HG02870 (cell line): ENCODE measurements around the gene ZSWIM5.
A peak's percentile ranks its signal among the peaks of the same experiment; 100 is the strongest.
"Not testable (repeated sequence)": the region's sequence is repeated elsewhere in the genome, so short reads cannot be mapped to it uniquely, and the experiment has no call there.

Experiments
- ATAC-seq: cut with Tn5 transposase; IDR thresholded peaks from one replicate; pipeline ENCODE4 v1.9.1; 2021; ENCODE audit warnings: mild to moderate bottlenecking, moderate library complexity; ENCODE audit not compliant: unreplicated experiment

Gene ZSWIM5

DNA sequence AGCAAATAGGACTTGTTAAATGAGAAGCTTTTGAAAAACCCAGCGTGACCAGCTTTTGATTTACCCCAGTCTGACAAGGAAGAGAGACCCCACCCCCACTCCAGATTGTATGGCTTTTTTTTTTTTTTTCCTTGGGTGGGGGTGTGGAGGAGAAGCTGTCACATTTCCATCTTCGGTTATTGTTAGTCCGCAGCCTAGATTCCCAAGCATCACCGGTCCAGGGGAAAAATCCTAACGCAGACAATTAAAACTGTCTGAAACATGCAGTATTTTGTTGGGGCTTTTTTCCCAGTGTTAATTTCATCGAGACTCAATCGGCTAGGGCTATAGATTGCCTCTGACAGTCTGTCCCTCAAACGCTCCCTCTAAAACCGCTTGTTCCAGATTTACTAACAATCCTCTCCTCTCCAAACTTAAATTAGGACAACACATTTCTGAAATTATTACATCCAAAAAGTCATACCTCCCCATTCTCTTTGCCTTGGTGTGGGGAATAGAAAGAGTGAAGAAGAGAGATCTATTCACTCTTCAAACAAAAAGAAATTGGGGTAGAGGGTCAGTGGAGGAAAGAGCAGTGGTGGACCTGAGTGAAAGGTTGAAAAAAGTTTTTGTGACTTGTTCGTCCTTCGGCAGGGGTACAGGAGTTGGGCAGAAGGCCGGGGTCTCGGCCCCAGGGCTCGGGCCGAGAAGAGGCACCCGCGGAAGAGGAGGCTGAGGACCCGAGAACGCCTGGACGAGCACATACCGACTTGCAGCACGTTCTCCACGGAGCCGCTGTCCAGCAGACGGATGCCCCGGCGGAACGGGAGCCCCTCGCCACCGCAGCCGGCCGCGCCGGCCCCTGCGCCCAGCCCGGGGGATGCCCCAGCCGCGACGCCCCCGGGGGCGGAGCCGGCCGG lies 1.1 kb downstream of the ZSWIM5 start:
- ATAC-seq: peak; percentile 7

- ATAC-seq: no peak
Measured at GRCh38 chr1:45200906-45201500, 5.4 kb downstream of the ZSWIM5 start.

- ATAC-seq: no peak
Measured at GRCh38 chr1:45200435-45200834, 6.0 kb downstream of the ZSWIM5 start.

GRCh38 chr1:45198185-45198584 lies 8.2 kb downstream of the ZSWIM5 start:
- ATAC-seq: no peak

GRCh38 chr1:45196863-45197262 lies 9.5 kb downstream of the ZSWIM5 start:
- ATAC-seq: no peak

- no peak for ATAC-seq
Measured at GRCh38 chr1:45191418-45191783, 15.0 kb downstream of the ZSWIM5 start.

- ATAC-seq: no peak
Measured at GRCh38 chr1:45187725-45188124, 18.7 kb downstream of the ZSWIM5 start.

GRCh38 chr1:45179918-45180519 lies 26.4 kb downstream of the ZSWIM5 start:
- ATAC-seq: not testable (repeated sequence)

GRCh38 chr1:45177452-45177851 lies 29.0 kb downstream of the ZSWIM5 start:
- no peak for ATAC-seq

DNA sequence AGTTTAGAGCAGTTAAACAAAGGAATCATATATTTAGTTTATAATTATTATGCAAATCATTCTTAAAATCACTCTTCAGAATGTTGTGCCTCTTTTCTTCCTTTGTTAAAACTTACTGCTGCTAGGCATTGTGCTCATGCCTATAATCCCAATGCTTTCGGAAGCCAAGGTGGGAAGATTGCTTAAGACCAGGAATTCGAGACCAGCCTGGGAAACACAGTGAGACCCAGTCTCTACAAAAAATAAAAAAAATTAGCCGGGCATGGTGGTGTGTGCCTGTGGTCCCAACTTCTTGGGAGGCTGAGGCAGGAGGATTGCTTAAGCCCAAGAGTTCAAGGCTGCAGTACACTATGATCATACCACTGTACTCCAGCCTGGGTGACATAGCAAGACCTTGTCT lies 33.6 kb downstream of the ZSWIM5 start:
- ATAC-seq: no peak

GRCh38 chr1:45172005-45172404 lies 34.4 kb downstream of the ZSWIM5 start:
- ATAC-seq: no peak

DNA sequence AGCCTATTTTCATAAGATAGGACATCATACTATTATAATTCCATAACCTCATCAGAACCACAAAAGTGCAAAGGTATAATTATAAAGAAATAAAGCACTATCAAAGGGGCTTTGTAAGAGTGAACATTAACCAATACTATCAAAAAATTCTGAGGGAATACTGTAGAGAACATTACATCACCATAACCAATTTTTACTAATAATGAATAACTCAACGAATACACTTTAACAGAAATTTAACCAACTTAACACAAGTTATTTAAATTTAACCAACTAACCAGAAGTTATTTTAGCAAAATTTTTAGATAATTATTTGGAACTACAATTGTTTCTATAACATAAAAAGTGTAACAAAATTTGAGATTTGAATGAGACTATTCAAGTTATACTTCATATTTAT lies 34.8 kb downstream of the ZSWIM5 start:
- no peak for ATAC-seq

DNA sequence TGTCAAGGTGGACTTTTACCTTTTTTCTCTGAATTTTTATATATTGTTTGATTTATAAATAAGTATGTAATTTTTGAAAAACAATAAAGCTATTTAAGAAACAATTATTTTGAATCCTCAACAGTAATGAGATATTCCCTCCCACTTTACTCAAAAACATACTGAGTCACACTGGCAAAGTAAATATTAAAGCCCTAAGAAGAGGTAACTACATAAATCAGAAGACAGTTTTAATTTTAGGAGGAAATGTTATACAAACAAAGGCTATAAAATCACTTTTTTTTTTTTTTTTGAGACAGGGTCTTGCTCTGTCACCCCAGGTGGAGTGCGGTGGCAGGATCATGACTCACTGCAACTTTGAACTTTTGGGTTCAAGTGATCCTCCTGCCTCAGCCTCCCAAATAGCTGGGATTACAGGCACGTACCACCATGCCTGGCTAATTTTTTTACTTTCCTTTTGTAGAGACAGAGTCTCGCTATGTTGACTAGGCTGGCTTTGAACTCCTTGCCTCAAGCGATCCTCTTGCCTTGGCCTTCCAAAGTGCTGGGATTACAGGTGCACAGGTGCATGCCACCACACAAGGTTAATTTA lies 36.2 kb downstream of the ZSWIM5 start:
- no peak for ATAC-seq

DNA sequence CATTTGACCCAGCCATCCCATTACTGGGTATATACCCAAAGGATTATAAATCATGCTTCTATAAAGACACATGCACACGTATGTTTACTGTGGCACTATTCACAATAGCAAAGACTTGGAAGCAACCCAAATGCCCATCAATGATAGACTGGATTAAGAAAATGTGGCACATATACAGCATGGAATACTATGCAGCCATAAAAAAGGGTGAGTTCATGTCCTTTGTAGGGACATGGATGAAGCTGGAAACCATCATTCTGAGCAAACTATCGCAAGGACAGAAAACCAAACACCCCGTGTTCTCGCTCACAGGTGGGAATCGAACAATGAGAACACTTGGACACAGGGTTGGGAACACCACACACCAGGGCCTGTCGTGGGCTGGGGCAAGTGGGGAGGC lies 38.5 kb downstream of the ZSWIM5 start:
- ATAC-seq: not testable (repeated sequence)

- ATAC-seq: not testable (repeated sequence)
Measured at GRCh38 chr1:45164307-45164706, 42.1 kb downstream of the ZSWIM5 start.

- not testable (repeated sequence) for ATAC-seq
Measured at GRCh38 chr1:45163111-45163510, 43.3 kb downstream of the ZSWIM5 start.

- ATAC-seq: not testable (repeated sequence)
Measured at GRCh38 chr1:45162041-45163035, 44.1 kb downstream of the ZSWIM5 start.

GRCh38 chr1:45155957-45156356 lies 50.4 kb downstream of the ZSWIM5 start:
- ATAC-seq: no peak

- no peak for ATAC-seq
Measured at GRCh38 chr1:45155423-45155822, 51.0 kb downstream of the ZSWIM5 start.

- ATAC-seq: no peak
Measured at GRCh38 chr1:45152126-45152525, 54.3 kb downstream of the ZSWIM5 start.
